Activated CD4-positive, alpha-beta T cell treated with anti-CD3 and anti-CD28 coated beads for 1 hour (primary cell): ENCODE measurements around the gene ADAT3.
A peak's percentile ranks its signal among the peaks of the same experiment; 100 is the strongest.
"Not testable (repeated sequence)": the region's sequence is repeated elsewhere in the genome, so short reads cannot be mapped to it uniquely, and the experiment has no call there.

Experiments used
- DNase-seq: peaks from one replicate; pipeline ENCODE4 v3.0.0-alpha.2; 2020

The ADAT3 gene

DNA sequence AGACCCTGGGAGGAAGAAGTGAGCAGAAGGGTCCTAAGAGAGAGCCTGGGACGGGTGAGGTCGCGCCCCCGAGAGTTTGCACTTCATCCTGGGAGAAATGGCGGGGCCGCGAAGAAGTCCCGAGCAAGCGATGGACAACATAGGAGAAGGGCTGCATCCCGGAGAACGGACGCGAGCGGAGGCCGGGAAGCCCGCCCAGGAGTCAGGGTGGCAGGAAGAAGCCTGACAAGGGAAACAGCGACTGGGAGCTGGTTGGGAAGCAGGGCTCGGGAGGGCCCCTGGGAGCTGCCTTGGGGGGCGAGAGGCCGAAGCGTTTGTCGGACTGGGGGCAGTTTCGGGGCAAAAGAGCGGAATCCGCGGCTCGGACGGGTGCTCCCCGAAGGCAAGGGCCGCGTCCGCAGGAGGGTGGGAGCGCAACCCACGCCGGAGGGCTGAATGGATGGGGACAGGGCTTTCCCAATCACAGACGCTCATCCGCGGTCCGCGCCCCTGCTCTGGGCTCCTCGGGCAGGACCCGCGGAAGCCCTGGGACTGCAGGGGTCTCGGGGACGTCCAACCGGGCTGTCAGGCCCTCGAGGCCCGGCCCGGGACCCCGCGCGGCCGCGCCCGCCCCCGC, 20.4 kb upstream of the ADAT3 start:
- DNase-seq = no peak

DNA sequence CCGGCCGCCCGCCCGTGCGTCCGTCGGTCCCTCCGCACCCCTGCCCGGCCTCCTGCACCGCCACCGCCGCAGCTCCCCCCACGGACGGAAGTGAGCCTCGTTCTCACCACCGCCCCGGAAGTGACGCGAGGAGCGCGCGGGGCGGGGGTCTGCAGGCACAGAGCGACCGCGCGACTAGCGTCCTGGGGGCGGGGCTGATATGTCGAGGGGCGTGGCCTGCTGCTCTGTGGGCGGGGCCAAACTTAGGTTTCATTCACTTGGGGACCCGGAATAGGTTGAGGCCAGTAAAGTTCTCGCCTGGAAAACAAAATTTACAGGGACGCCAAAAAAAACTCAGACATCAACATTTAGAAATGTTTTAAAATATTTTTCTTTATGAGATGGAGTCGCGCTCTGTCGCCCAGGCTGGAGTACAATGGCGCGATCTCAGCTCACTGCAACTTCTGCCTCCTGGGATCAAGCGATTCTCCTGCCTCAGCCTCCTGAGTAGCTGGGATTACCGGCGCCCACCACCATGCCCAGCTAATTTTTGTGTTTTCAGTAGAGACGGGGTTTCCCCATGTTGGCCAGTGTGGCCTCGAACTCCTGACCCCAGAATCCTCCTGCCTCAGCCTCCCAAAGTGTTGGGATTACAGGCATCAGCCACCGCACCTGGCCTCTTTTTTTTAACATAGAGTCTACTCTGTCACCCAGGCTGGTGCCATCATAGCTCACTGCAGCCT, 19.6 kb upstream of the ADAT3 start, which contains the start of gene ABHD17A:
Gene ABHD17A, minus strand, starts transcription at position 99 of the 722 bp plus-strand sequence. CDS start 3,930 bp downstream, outside the sequence.
- DNase-seq = peak; percentile 93

DNA sequence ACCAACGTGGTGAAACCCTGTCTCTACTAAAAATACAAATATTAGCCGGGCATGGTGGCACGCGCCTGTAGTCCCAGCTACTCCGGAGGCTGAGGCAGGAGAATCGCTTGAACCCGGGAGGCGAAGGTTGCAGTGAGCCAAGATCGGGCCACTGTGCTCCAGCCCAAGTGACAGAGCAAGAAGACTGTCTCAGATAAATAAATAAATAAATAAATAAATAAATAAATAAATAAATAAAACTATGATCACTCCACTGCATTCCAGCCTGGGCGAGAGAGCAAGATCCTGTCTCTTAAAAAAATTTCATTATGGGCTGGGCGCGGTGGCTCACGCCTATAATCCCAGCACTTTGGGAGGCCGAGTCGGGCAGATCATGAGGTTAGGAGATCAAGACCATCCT, 18.8 kb upstream of the ADAT3 start:
- DNase-seq = not testable (repeated sequence)

DNA sequence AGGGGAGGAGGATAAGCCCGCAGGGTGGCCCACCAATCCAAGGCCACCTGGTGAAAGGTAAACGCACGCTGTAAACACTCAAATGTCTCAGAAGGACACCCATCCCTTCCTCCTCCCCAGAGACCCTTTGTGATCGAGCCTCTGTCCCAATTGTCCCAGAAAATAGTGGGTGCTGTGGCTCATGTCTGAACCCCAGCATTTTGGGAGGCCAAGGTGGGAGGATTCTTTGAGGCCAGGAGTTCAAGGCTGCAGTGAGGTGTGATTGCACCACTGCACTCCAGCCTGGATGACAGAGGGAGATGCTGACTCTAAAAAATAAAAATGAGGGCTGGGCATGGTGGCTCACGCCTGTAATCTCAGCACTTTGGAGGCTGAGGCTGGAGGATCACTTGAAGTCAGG, 16.8 kb upstream of the ADAT3 start:
- DNase-seq = no peak

DNA sequence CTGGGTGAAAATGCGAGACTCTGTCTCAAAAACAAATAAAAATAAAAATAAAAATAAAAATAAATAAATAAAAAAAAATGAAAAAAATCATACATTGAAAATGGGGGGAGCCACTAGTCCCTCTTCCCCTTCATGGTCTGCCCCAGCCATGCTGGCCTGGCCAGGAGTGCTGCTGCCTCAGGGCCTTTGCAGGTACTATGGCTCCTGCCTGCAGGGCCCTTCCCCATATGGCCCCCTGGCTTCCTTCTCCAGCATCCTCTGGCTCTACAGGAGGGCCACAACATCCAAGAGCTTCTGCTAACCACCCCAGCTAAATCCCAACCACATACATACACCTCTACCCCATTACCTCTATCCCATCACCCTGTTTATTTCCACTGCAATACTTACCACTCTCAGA, 15.3 kb upstream of the ADAT3 start:
- DNase-seq = no peak

DNA sequence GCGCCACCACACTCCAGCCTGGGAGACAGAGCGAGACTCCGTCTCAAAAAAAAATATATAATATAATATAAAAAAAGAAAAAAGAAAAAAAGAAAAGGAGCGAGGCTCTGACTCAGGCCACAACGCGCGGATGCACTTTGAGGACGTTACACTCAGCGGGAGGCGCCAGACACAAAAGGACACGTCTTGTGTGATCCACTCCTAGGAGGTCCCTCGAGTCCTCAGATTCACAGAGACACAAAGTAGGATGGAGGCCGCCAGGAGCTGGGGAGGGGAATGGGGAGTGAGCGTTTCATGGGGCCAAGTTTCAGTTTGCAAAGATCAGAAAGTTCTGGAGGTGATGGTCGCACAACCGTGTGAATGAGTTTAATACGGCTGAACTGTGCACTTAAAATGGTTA, 11.4 kb upstream of the ADAT3 start:
- DNase-seq = no peak

DNA sequence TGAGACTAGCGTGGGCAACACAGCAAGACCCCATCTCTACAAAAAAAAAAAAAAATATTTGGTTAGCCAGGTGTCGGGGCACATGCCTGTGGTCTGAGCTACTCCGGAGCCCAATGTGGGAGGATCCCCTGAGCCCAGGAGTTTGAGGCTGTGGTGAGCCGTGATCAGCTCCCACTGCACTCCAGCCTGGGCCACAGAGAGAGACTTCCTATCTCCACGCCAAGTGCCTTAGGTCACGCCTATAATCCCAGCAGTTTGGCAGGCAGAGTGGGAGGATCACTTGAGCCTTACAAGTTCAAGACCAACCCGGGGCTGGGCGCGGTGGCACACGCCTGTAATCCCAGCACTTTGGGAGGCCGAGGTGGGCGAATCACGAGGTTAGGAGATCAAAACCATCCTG, 8.7 kb upstream of the ADAT3 start:
- DNase-seq = no peak

DNA sequence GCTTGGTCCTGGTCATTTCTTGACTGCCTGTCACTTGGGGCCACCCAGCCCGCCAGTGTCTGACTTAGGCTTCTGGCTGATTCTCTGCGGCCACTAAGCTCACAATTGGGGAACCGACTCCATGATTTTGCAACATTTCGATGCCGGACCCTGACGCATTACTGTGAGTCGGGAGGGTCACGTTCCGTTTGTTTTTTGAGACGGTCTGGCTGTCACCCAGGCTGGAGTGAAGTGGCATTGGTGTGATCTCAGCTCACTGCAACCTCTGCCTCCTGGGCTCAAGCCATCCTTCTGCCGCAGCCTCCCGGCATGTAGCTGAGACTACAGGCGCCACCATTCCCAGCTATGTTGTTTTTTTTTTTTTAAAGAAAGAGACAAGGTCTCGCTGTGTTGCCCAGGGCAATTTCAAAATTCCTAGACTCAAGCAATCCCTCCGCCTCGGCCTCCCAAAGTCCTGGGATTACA, 3.2 kb upstream of the ADAT3 start:
- no peak for DNase-seq

DNA sequence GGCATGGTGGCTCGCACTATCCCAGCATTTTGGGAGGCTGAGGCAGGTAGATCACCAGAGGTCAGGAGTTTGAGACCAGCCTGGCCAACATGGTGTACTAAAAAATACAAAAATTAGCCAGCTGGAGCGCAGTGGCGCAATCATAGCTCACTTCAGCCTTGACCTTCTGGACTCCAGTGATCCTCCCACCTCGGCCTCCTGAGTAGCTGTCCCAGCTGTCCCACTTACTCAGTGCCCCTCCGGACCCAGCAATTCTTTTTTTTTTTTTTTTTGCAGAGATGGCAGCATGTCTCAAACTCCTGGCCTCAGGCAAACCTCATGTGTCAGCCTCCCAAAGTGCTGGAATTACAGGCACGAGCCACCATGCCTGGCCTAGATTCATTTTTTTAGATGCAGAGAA, 2.3 kb upstream of the ADAT3 start:
- DNase-seq = no peak

DNA sequence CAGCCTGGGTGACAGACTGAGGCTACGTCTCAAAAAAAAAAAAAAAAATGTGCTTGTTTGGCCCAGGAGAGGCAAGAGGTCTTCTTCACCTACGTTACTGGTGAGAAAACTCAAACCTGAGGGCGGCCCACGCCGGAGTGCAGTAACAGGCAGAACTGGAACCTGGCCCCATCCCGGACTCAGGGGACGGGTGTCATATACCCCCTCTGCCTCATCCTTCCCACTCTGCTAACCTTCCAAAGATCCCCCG, 414 bp upstream of the ADAT3 start:
- DNase-seq = no peak

DNA sequence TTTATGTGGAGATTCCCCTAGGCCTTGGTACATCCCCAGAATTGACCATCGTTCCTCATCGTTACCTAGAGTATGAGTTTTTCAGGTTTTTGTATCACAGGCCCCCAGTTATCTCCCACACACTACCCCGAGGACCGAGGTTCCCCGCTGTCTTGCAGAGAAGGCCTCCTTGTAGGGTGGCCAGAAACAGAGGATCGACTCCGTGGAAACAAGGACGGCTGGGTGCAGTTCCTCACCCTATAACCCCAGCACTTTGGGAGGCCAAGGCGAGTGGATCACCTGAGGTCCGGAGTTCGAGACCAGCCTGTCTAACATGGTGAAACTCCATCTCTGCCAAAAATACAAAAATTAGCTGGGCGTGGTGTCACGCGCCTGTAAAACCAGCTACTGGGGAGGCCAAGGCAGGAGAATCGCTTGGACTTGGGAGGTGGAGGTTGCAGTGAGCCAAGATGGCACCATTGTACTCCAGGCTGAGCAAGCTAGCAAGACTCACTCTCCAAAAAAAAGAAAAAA, 720 bp downstream of the ADAT3 start:
- DNase-seq = no peak

DNA sequence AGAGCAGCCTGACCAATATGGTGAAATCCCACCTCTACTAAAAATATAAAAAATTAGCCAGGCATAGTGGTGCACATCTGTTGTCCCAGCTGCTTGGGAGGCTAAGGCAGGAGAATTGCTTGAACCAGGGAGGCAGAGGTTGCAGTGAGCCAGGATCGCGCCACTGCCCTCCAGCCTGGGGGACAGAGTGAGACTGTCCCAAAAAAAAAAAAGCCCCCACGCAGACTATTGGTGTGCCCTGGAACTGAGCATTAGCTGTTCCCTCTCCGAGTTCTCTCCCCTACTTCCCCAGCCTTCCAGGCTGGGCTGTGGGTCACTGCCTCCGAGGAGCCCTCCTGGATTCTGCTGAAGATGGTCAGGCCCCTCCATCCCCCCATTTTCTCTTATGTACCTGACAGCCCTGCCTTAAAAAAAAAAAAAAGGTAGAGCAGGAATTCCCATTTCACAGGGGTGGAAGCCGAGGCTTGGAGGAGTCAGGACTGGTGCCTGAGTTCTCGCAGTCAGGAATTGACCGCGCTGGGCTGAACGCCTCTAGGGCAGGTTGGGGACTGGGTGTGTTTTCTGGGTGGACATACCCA, 1.9 kb downstream of the ADAT3 start:
- DNase-seq = no peak

DNA sequence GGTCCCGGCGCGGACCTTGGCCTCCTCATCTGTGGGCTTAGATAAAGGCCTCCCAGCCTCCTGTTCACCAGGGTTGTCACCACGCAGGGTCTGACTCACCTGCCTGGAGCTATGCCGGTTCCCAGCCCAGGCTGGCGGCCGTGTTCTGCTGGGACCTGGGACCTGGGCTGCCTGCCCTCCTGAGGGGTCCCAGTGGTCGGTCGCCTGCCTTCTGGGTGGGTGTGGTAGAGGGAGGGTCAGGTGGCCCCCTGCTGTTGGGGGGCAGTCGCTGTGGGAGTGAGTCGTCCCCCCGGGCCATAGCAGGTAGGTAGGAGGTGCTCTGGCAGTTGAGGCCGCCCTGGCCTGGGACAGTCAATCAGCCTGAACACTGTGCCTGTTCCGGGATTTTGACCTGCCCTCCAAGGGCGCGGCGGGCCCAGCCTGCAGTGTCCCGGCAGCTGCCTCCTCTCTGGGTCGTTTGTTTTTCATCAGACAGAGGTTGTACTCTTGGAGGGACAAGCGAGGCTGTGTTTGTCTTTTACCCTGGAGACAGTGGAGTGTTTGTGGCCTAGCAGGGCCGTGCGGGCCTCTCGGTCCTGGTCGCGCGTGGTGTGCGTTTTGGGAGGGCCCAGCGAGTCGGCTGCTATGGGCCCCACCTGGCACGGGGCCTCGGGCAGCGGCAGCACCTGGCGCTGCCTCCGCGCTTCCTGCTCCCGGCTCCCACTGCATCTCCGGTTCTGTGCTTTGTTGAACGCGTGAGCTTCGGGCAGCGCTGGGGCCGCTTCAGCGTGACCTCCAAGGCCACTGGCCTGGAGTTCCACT, 2.6 kb downstream of the ADAT3 start:
- DNase-seq = no peak

DNA sequence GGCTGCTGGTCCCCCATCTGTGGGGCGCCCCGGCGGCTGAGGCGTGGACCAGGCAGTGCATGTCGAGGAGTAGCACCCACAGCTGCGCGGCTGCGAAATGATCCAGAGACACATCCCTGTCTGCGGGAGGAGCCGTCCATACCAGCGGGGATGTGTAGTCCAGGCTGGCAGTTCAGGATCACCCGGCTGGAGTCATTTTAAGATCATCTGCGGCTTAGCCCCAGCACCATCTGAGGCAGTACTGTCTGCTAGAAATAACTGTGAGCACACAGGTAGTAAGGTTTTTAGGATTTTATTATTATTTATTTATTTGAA, 3.1 kb downstream of the ADAT3 start:
- DNase-seq = no peak

DNA sequence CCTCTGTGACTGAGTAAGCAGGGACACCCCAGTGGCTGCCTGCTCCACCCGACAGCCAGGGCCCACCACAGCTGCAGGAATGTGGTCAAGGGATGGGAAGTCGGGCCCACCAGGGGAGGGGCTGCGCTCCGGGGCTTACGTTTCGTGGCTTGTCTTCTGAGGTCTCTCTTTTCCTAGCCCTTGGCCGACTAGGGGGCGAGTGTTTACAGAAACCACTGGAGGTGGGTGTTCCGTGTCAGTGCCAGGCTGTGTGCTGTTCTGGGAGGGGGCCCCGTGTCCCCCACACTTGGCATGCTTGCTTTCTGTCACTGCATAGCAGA, 4.5 kb downstream of the ADAT3 start:
- DNase-seq = no peak

DNA sequence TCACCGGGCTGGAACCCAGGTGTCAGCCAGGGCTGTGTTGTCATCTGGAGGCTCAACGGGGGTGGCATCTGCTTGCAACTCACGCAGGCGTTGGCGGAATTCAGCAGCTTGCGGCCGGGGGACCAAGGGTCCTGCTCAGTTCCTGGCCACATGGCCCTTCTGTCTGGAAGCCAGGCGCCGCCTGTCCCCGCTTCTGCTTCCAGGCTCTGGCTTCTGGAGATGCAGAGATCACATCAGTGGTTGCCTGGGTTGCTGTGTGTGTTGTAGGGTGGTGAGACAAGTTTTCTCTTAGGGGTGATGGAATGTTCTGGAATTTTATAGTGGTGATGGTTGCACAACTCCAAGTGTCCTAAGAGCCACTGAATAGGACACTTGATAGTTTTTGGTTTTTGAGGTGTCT, 5.0 kb downstream of the ADAT3 start:
- no peak for DNase-seq

DNA sequence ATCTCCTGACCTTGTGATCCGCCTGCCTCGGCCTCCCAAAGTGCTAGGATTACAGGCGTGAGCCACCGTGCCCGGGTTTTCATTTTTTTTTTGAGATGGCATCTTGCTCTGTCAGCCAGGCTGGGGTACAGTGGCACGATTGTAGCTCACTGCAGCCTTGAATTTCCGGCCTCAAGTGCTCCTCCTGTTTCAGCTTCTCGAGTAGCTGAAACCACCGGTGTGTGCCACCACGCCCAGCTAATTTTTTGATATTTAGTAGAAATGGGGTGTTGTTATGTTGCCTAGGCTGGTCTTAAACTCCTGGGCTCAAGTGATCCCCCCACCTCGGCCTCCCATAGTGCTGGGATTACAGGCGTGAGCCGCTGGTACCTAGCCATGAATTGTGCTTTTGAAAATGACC, 5.9 kb downstream of the ADAT3 start:
- no peak for DNase-seq

DNA sequence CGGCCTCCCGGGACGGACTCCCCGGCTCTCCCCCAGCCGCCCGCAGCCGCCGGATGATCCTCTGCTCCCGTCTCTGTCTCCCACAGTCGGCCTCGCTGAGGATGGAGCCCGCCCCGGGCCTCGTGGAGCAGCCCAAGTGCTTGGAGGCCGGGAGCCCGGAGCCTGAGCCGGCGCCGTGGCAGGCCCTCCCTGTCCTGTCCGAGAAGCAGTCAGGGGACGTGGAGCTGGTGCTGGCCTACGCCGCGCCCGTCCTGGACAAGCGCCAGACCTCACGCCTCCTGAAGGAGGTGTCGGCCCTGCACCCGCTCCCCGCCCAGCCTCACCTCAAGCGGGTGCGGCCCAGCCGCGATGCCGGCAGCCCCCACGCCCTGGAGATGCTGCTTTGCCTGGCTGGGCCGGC, 6.8 kb downstream of the ADAT3 start:
- DNase-seq = no peak

DNA sequence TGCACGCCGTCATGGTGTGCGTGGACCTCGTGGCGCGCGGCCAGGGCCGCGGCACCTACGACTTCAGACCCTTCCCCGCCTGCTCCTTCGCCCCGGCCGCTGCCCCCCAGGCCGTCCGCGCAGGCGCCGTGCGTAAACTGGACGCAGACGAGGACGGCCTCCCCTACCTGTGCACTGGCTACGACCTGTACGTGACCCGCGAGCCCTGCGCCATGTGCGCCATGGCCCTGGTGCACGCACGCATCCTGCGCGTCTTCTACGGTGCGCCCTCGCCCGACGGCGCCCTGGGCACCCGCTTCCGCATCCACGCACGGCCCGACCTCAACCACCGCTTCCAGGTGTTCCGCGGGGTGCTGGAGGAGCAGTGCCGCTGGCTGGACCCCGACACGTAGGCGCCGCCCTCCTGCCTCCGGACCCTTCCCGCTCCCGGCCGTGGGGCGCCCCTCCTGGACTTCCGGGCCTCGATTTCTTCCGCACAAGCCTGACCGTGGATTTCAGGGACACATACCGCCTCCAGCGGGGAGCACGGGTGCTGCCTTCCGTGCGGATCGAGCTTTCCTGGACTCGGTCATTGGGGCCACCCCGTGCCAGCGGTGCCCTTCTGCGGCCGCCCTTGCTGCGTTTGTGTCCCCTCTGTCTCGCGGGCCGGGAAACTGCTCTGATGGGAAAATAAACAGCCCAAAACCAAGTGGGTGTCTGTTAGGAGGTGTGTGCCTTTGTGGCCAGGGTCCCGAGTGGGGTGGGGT, 7.7 kb downstream of the ADAT3 start:
- no peak for DNase-seq

DNA sequence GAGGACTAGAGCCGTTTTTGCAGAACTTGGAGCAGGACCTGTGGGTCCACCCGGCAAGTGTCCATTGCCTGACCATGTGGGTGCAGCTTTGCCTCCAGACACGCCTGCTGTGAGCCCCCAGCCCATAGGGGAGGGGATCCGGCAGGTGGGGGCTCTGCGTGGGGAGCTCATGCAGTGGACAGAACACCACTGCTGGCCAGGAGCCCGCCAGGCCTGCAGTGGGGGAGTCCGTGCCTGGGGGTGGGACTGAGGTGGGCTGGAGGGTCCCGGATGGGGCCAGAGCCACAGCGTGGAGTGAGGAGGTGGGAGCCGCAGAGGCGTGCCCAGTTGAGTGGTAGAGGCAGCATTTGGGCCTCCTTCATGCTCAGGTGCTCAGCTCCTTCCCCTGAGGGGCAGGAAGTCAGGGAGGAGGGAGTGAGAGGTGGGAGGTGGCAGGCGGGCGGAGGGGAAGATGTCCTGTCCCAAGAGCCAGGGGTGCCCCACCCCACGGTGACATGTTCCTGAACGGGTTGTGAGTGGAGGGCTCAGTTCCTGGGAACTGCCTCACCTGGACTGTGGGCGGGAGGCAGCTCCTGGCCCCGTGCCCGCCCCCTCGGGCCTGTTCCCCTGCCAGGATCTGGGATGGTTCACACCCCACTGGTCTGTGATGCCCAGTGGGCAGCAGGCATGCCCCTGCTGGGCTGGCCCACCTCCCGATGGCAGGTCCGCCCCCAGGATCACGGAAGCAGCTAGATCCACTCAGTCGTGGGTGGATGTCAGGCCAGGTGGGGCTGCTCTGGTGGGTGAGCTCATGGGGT, 8.8 kb downstream of the ADAT3 start:
- DNase-seq = no peak

DNA sequence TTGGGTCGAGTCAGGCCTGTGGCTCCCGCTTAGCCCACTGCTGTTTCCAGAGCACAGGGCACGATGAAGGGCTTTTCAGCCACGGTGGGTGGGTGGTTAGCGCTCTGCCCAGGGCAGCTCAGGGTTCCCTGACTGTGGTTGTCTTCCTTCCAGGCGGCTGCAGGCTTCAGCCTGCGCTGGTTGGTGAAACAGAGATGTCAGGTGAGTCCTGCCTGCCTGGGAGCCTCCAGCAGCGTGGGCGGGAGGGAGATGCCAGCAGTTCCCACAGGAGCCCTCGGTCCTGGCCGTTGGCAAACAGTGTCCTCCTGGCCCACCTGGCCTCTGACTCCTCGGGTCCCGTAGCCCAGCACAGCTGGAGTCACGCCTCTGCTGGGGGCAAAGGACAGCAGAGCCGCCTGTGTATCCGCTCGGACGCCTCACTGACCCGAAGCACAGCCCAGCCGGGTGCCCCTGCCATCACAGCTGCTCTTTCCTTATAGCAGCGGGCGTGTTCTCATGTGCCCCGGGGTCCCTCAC, 9.7 kb downstream of the ADAT3 start:
- DNase-seq = no peak

DNA sequence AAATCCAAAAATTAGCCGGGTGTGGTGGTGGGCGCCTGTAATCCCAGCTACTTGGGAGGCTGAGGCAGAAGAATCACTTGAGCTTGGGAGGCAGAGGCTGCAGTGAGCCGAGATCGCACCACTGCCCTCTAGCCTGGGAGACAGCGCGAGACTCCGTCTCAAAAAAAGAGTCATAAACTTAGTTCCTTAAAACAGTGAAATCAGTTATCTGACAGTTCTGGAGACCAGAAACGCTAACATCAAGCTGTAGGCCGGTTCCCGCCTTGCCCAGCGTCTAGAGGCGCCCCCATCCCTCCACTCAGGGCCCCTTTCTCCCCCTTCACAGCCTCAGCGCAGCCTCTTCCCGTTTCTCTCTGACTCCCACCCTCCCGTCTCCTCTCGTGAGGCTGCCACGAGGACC, 11.9 kb downstream of the ADAT3 start:
- no peak for DNase-seq
